Measurements from ENCODE around the gene ARRDC2. TPM values are rescaled to one million over a fixed set of nuclear protein-coding genes. Genes with fewer than 3 reads are reported as not detected.
"Not testable (repeated sequence)": the region's sequence is repeated elsewhere in the genome, so short reads cannot be mapped to it uniquely, and the experiment has no call there.

The ARRDC2 gene
- total RNA-seq, 8 experiments from 2014 or later: 0.79 to 18.2 (median 5.4) TPM

DNA sequence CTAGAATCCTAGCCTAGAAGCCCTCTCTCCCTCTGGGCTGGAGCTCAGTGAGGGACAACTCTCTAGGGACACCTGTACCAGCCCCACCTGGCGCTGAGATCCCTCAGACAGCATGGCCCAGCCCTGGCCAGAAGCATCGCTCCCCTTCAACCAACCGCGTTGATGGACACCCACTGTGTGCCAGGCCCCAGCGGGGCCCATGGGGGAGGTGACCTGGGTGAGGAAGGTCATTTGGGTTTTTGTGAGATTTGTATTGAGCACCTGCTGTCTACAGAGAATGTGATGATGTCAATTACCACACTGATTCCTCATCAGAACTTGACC lies 9.2 kb upstream of the ARRDC2 start:
- 76 to 100% (median 96%) methylated on average over 1 to 4 of the region's 5 CpGs; no CpG with 5 or more reads in 7 of the 10 experiments for WGBS, 10 experiments
- no peak for ATAC-seq (replicated peaks in 6 of 8)
- H3K4me1 ChIP-seq (replicated peaks in 1 of 2): peaks cover 0 to 8% of the 10 kb centered on the region in 2 donors
- in situ Hi-C loops (cut with MboI; ENCODE audit: low pct_unique_long_range_greater_than_20kb in 2 of 9, low sequenced_read_pairs in 9 of 9, unreplicated experiment in 9 of 9): loop anchor here in 1 of 9 experiments (10.0 kb wide), 1 partner anchor 54 kb away; no protein-coding TSS in a partner anchor
- H3K4me3 ChIP-seq: no peak overlapping the region
- H3K27ac ChIP-seq: no peak overlapping the region

DNA sequence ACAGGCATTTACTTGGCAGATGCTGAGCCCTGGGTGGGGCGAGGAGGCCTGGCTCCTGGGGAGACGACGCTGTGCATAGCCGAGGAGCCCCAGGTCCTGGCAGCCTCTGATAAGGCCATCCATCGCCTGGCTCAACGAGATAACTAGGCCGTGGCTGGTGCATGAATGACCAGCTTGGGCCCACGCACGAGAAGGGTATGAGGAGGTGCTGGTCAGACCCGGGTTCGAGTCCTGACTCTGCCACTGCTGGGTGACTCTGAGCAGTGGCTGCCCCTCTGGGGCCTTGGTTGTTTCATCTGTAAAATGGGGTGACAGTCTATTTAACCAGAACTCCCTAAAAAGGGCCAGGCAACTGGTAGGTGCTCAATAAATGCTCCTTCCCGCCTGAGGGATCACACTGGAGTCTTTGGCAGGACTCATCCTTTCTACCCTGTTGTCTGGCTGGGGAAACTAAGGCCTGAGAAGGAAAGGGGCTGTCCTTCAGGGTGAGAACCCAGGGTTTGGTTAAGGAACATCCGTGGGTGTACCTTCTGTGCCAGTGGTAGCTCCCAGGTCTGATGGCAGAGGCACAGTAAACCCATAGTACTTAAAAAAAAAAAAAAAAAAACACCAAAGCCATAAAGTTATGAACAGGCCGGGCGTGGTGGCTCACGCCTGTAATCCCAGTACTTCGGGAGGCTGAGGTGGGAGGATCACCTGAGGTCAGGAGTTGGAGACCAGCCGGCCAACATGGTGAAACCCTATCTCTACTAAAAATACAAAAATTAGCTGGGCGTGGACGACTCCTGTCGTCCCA lies 8.1 kb upstream of the ARRDC2 start:
- Histone ChIP-seq H3K27ac (no peak overlapping the region), H3K4me3 (no peak overlapping the region), H3K4me1 (replicated peaks in 1 of 2) (peaks cover 0 to 8% of the 10 kb centered on the region in 2 donors)
- 59 to 100% (median 81%) methylated on average over 3 to 12 of the region's 21 CpGs for WGBS, 10 experiments
- no peak for ATAC-seq (replicated peaks in 6 of 8)
- in situ Hi-C loops (cut with MboI; ENCODE audit: low pct_unique_long_range_greater_than_20kb in 2 of 9, low sequenced_read_pairs in 9 of 9, unreplicated experiment in 9 of 9): loop anchor here in 1 of 9 experiments (5.0 to 10.0 kb wide), 2 partner anchors 55 to 57 kb away; no protein-coding TSS in a partner anchor

GRCh38 chr19:18000480-18000914 lies 7.5 kb upstream of the ARRDC2 start:
- Histone ChIP-seq H3K4me1 (replicated peaks in 1 of 2) (peaks cover 0 to 8% of the 10 kb centered on the region in 2 donors), H3K4me3 (peak overlapping the region in 2 of 5 donors; percentile 30 to 34), H3K27ac (no peak overlapping the region)
- 61 to 87% (median 79%) methylated on average over 2 to 5 of the region's 17 CpGs; no CpG with 5 or more reads in 3 of the 10 experiments for WGBS, 10 experiments
- ATAC-seq (replicated peaks in 6 of 8): no peak
- in situ Hi-C loops (cut with MboI; ENCODE audit: low pct_unique_long_range_greater_than_20kb in 2 of 9, low sequenced_read_pairs in 9 of 9, unreplicated experiment in 9 of 9): loop anchor here in 1 of 9 experiments (5.0 kb wide), 1 partner anchor 57 kb away; no protein-coding TSS in a partner anchor

DNA sequence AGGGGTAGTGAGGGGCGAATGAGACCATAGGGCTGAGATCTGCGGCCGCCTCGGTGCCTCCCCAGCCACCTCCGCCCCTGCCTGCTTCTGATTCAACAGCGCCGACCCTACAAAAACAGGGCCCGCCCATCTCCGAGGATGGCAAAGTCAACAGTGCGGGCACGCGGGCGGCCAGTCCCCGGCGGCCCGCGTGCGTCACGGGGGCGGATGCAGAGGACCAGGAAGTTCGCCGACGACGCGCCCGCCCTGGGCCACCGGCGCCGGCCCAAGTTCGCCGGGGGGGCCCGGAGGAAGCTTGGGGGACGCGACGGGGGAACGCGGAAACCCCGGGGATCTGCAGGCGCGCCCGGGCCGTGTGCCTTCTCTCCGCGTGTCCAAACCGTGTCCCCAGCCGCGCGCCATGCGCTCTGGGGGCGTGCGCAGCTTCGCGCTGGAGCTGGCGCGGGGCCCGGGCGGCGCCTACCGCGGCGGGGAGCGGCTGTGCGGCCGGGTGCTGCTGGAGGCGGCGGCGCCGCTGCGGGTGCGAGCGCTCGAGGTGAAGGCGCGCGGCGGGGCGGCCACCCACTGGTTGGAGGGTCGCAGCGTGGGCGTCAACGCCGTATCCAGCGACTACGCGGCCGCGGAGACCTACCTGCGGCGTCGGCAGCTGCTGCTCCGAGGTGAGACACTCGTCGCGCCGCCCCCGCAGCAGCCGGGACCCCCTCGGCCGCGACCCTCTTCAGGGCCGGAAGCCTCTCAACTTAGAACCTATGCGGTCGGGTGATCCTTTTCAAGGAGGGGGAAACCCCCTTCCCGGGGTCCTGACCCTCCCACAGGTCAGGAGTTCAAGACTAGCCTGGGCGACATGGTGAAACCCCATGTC lies 6.8 kb upstream of the ARRDC2 start:
- 0 to 1% (median 0%) methylated on average over 2 to 14 of the region's 105 CpGs; no CpG with 5 or more reads in 7 of the 10 experiments for WGBS, 10 experiments
- in situ Hi-C loops (cut with MboI; ENCODE audit: low pct_unique_long_range_greater_than_20kb in 2 of 9, low sequenced_read_pairs in 9 of 9, unreplicated experiment in 9 of 9): loop anchor here in 1 of 9 experiments (5.0 kb wide), 1 partner anchor 56 kb away; no protein-coding TSS in a partner anchor
- Histone ChIP-seq H3K4me3 (peak overlapping the region; percentile 27 to 38 (median 30)), H3K27ac (no peak overlapping the region), H3K4me1 (replicated peaks in 1 of 2) (peaks cover 0 to 8% of the 10 kb centered on the region in 2 donors)
- ATAC-seq (replicated peaks in 6 of 8): peak; percentile 51 to 87 (median 56)

DNA sequence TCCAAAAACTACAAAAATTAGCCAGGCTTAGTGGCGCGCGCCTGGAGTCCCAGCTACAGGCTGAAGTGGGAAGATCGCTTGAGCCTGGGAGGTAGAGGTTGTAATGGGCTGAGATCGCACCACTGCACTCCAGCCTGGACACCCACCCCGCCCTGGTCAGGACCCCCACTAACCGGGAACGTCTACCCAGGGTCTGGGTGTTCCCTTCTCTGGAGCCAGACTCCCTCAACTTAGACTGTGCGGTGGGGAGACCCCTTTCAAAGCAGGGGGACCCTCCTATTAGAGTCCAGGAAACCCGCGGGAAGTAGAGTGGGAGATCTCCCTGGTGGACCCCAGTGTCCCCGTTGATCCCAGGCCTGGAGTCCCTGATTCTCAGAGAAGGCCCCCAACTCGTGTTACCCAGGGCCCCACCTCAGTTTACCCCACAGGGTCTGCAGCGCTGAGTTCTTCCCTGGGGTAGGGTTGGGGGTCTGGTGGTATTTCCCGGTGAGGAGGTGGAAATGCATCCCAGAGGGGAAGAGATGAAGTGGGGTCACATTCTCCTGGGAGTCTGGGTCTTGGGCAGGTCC lies 6.1 kb upstream of the ARRDC2 start:
- H3K4me1 ChIP-seq (replicated peaks in 1 of 2): peaks cover 0 to 6% of the 10 kb centered on the region in 2 donors
- peak overlapping the region in 2 of 5 donors; percentile 34 to 38 for H3K4me3 ChIP-seq
- H3K27ac ChIP-seq: no peak overlapping the region
- 21 to 61% (median 47%) methylated on average over 1 to 7 of the region's 15 CpGs; no CpG with 5 or more reads in 6 of the 10 experiments for WGBS, 10 experiments
- in situ Hi-C loops (cut with MboI; ENCODE audit: low pct_unique_long_range_greater_than_20kb in 2 of 9, low sequenced_read_pairs in 9 of 9, unreplicated experiment in 9 of 9): loop anchor here in 1 of 9 experiments (5.0 kb wide), 1 partner anchor 55 kb away; no protein-coding TSS in a partner anchor
- peak in 2 of 8 experiments; percentile 1 to 3 for ATAC-seq (replicated peaks in 6 of 8)

- WGBS, 10 experiments: 65 to 87% (median 85%) methylated on average over 3 to 5 of the region's 27 CpGs; no CpG with 5 or more reads in 7 of the 10 experiments
- H3K4me3 ChIP-seq: no peak overlapping the region
- ATAC-seq (replicated peaks in 6 of 8): no peak
- in situ Hi-C loops (cut with MboI; ENCODE audit: low pct_unique_long_range_greater_than_20kb in 2 of 9, low sequenced_read_pairs in 9 of 9, unreplicated experiment in 9 of 9): loop anchor here in 1 of 9 experiments (5.0 kb wide), 1 partner anchor 55 kb away; no protein-coding TSS in a partner anchor
- no peak overlapping the region for H3K27ac ChIP-seq
- H3K4me1 ChIP-seq (replicated peaks in 1 of 2): peaks cover 0 to 6% of the 10 kb centered on the region in 2 donors
Observed at GRCh38 chr19:18002347-18002850, 5.6 kb upstream of the ARRDC2 start.

DNA sequence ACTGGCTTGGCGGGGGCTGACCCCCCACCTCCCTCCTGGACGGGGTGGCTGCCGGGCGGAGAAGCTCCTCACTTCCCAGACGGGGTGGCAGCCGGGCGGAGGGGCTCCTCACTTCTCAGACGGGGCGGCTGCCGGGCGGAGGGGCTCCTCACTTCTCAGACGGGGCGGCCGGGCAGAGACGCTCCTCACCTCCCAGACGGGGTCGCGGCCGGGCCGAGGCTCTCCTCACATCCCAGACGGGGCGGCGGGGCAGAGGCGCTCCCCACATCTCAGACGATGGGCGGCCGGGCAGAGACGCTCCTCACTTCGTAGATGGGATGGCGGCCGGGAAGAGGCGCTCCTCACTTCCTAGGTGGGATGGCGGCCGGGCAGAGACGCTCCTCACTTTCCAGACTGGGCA lies 2.2 kb upstream of the ARRDC2 start:
- H3K4me1 ChIP-seq (replicated peaks in 1 of 2); in situ Hi-C loops (cut with MboI; ENCODE audit: low pct_unique_long_range_greater_than_20kb in 2 of 9, low sequenced_read_pairs in 9 of 9, unreplicated experiment in 9 of 9); H3K27ac ChIP-seq; H3K4me3 ChIP-seq; ATAC-seq (replicated peaks in 6 of 8): not testable (repeated sequence)
- WGBS, 10 experiments: no CpG with 5 or more reads among the region's 35 CpGs

DNA sequence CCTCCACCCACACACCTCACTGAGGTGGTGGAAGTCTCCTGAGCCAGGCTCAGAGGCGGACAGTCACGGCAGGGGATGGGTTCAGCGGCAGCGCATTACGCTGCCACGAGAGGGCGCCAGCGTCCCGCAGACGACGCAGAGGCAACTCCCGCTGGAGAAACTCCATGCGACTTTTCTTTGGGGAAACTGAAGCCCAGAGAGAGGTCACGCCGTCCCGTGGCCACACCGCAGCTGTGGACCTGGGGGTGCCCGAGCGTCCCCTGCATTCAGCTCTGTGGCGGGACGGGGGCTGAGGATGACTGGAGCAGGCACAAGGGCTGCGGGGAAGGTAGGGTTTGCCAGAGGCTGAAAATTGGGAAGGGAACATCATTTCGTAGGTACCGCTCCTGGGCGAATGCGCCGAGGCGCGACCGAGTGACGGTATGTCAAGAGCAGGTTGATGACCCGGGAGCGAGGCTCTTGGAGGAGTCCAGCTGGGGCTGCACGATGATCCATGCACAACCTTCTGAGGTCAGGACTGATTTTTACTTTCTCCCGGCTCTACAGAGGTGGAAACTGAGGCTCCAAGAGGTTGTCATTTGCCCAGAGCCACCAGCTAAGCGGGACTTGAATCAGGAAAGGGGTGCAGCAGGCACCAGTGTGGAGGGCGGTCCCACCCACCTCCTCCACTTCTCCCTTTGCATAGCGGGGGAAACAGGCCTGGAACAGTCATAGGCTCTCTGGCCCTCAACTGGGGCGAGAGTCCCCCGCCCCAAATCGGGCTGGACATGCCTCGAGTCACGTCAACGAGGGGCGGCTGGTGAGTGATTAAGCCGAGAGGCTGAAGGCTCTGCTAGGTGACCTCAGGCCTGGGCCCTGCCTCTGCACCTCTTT lies 690 bp upstream of the ARRDC2 start:
- peak; percentile 66 to 86 (median 77) for ATAC-seq (replicated peaks in 6 of 8)
- Histone ChIP-seq H3K4me3 (peak overlapping the region; percentile 23 to 39 (median 29)), H3K27ac (no peak overlapping the region), H3K4me1 (replicated peaks in 1 of 2) (peaks cover 0 to 3% of the 10 kb centered on the region in 2 donors)
- 0 to 10% (median 0%) methylated on average over 1 to 13 of the region's 46 CpGs; no CpG with 5 or more reads in 4 of the 10 experiments for WGBS, 10 experiments
- in situ Hi-C loops (cut with MboI; ENCODE audit: low pct_unique_long_range_greater_than_20kb in 2 of 9, low sequenced_read_pairs in 9 of 9, unreplicated experiment in 9 of 9): no loop called here

DNA sequence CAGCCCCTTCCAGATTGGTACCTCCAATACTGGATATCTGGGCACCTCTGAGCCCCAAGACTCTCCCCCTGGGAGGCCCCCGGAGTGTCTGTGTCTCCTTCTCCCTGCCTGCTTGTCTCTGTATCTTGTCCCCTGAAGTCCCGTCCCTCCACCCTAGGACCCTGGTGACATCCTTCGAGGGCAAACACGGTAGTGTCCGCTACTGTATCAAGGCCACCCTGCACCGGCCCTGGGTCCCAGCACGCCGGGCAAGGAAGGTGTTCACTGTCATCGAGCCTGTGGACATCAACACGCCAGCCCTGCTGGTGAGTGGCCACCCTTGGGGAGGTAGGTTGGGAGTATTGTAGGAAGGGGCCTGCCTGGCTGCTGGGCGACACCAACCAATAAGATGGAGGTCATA lies 844 bp downstream of the ARRDC2 start:
- no peak for ATAC-seq (replicated peaks in 6 of 8)
- in situ Hi-C loops (cut with MboI; ENCODE audit: low pct_unique_long_range_greater_than_20kb in 2 of 9, low sequenced_read_pairs in 9 of 9, unreplicated experiment in 9 of 9): no loop called here
- WGBS, 10 experiments: 14 to 100% (median 91%) methylated on average over 1 to 5 of the region's 11 CpGs; no CpG with 5 or more reads in 6 of the 10 experiments
- peaks cover 4 to 11% of the 10 kb centered on the region in 2 donors for H3K4me1 ChIP-seq (replicated peaks in 1 of 2)
- no peak overlapping the region for H3K27ac ChIP-seq
- no peak overlapping the region for H3K4me3 ChIP-seq

- H3K4me1 ChIP-seq (replicated peaks in 1 of 2): peaks cover 9 to 18% of the 10 kb centered on the region in 2 donors
- ATAC-seq (replicated peaks in 6 of 8): no peak
- WGBS, 10 experiments: 17 to 92% (median 80%) methylated on average over 1 to 14 of the region's 37 CpGs; no CpG with 5 or more reads in 3 of the 10 experiments
- in situ Hi-C loops (cut with MboI; ENCODE audit: low pct_unique_long_range_greater_than_20kb in 2 of 9, low sequenced_read_pairs in 9 of 9, unreplicated experiment in 9 of 9): no loop called here
- H3K27ac ChIP-seq: no peak overlapping the region
- no peak overlapping the region for H3K4me3 ChIP-seq
Observed at GRCh38 chr19:18009412-18010066, 1.6 kb downstream of the ARRDC2 start.

- no peak overlapping the region for H3K27ac ChIP-seq
- ATAC-seq (replicated peaks in 6 of 8): no peak
- H3K4me3 ChIP-seq: no peak overlapping the region
- in situ Hi-C loops (cut with MboI; ENCODE audit: low pct_unique_long_range_greater_than_20kb in 2 of 9, low sequenced_read_pairs in 9 of 9, unreplicated experiment in 9 of 9): no loop called here
- H3K4me1 ChIP-seq (replicated peaks in 1 of 2): peaks cover 9 to 18% of the 10 kb centered on the region in 2 donors
- 85 to 100% (median 100%) methylated on average over 2 to 4 of the region's 11 CpGs; no CpG with 5 or more reads in 7 of the 10 experiments for WGBS, 10 experiments
Observed at GRCh38 chr19:18010149-18010548, 2.2 kb downstream of the ARRDC2 start.

Measured in motor neuron (in vitro differentiated cells).